Measurements from ENCODE around the gene PTCSC3. TPM values are rescaled to one million over a fixed set of nuclear protein-coding genes. Genes with fewer than 3 reads are reported as not detected.

Gene PTCSC3
- total and polyA plus RNA-seq, 2 of the 13 experiments (the other 11 are each of a cell fraction or from before 2014, with no cell fraction given) = not detected

- TF ChIP-seq SAFB2 (CRISPR knock-in tag; IDR thresholded peaks at IDR 0.05; ENCODE audit: borderline replicate concordance, low read depth) (no peak), KLF11 (CRISPR knock-in tag; IDR thresholded peaks at IDR 0.05) (peak; percentile 61; the same call in 1 of the 2 replicates), ZNF44 (CRISPR knock-in tag; IDR thresholded peaks at IDR 0.05) (peak; percentile 68), RCOR2 (CRISPR knock-in tag; IDR thresholded peaks at IDR 0.05) (no peak), TBP (CRISPR knock-in tag; IDR thresholded peaks at IDR 0.05) (no peak), DPF2 (CRISPR knock-in tag; IDR thresholded peaks at IDR 0.05; ENCODE audit: borderline replicate concordance, low read depth) (peak; percentile 42; the same call in 1 of the 2 replicates), ATF3 (CRISPR knock-in tag; IDR thresholded peaks at IDR 0.05) (peak; percentile 96), PAXIP1 (CRISPR knock-in tag; conservative IDR thresholded peaks at IDR 0.05) (peak; percentile 83), ZNF33A (CRISPR knock-in tag; IDR thresholded peaks at IDR 0.05; ENCODE audit: borderline replicate concordance) (peak; percentile 79; the same call in 1 of the 2 replicates), KAT7 (CRISPR knock-in tag; IDR thresholded peaks at IDR 0.05; ENCODE audit: borderline replicate concordance) (no peak), ZNF775 (CRISPR knock-in tag; IDR thresholded peaks at IDR 0.05; ENCODE audit: borderline replicate concordance) (no peak), ZIK1 (CRISPR knock-in tag; IDR thresholded peaks at IDR 0.05; ENCODE audit: borderline replicate concordance, low read depth) (no peak), HMG20A (CRISPR knock-in tag; IDR thresholded peaks at IDR 0.05; ENCODE audit: borderline replicate concordance) (peak; percentile 74; the same call in 1 of the 2 replicates), ARNT2 (CRISPR knock-in tag; IDR thresholded peaks at IDR 0.05; ENCODE audit: low read depth) (no peak), ZNF597 (CRISPR knock-in tag; IDR thresholded peaks at IDR 0.05) (no peak), NFE2L2 (IDR thresholded peaks at IDR 0.05; ENCODE audit: low read length) (peak; percentile 95), FOXP1 (IDR thresholded peaks at IDR 0.05) (no peak), FOXP1 (CRISPR knock-in tag; IDR thresholded peaks at IDR 0.05) (peak; percentile 84)
- TF ChIP-seq, protein P1, sequence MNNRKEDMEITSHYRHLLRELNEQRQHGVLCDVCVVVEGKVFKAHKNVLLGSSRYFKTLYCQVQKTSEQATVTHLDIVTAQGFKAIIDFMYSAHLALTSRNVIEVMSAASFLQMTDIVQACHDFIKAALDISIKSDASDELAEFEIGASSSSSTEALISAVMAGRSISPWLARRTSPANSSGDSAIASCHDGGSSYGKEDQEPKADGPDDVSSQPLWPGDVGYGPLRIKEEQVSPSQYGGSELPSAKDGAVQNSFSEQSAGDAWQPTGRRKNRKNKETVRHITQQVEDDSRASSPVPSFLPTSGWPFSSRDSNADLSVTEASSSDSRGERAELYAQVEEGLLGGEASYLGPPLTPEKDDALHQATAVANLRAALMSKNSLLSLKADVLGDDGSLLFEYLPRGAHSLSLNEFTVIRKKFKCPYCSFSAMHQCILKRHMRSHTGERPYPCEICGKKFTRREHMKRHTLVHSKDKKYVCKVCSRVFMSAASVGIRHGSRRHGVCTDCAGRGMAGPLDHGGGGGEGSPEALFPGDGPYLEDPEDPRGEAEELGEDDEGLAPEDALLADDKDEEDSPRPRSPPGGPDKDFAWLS (CRISPR knock-in tag; IDR thresholded peaks at IDR 0.05; ENCODE audit: borderline replicate concordance) = no peak
- TF ChIP-seq, protein P2, sequence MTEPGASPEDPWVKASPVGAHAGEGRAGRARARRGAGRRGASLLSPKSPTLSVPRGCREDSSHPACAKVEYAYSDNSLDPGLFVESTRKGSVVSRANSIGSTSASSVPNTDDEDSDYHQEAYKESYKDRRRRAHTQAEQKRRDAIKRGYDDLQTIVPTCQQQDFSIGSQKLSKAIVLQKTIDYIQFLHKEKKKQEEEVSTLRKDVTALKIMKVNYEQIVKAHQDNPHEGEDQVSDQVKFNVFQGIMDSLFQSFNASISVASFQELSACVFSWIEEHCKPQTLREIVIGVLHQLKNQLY (CRISPR knock-in tag; IDR thresholded peaks at IDR 0.05) = peak; percentile 90
- TF ChIP-seq, protein P3, sequence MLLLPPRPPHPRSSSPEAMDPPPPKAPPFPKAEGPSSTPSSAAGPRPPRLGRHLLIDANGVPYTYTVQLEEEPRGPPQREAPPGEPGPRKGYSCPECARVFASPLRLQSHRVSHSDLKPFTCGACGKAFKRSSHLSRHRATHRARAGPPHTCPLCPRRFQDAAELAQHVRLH (CRISPR knock-in tag; IDR thresholded peaks at IDR 0.05; ENCODE audit: borderline replicate concordance, low read depth) = peak; percentile 81; the same call in 1 of the 2 replicates
- TF ChIP-seq, protein P4, sequence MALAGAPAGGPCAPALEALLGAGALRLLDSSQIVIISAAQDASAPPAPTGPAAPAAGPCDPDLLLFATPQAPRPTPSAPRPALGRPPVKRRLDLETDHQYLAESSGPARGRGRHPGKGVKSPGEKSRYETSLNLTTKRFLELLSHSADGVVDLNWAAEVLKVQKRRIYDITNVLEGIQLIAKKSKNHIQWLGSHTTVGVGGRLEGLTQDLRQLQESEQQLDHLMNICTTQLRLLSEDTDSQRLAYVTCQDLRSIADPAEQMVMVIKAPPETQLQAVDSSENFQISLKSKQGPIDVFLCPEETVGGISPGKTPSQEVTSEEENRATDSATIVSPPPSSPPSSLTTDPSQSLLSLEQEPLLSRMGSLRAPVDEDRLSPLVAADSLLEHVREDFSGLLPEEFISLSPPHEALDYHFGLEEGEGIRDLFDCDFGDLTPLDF (CRISPR knock-in tag; IDR thresholded peaks at IDR 0.05) = no peak
Observed at GRCh38 chr14:36091096-36091495, 85.4 kb downstream of the PTCSC3 start (continued).

Data from HepG2 (cell line).